IMR-90 (cell line): ENCODE data around the gene LAMC2. TPM values are rescaled to one million over a fixed set of nuclear protein-coding genes. Genes with fewer than 3 reads are reported as not detected.

ENCODE experiments used
- ATAC-seq: fragments of 200-7000 bp; cut with Tn5 transposase; 2 replicates; pipeline ENCODE4 v1.9.1; 2020; ENCODE audit warnings: low read depth, mild to moderate bottlenecking, moderate library complexity
- BruUV-seq: library from RNA; stranded (reverse); fragments of 400-500 nt; replicated peaks from 2 replicates; lab custom pipeline; 2021; lab: Mats Ljungman, UMichigan
- CTCF ChIA-PET: fragments of 300-600 bp; formaldehyde crosslinking; extraction: SDS; loops from one replicate; lab custom pipeline; 2021; ENCODE audit warnings: antibody characterized with exemption; lab: Yijun Ruan, JAX
- POLR2A ChIA-PET: fragments of 300-600 bp; sonication (Branson Sonifier 250); formaldehyde crosslinking; loops from one replicate; lab custom pipeline; 2022; ENCODE audit warnings: antibody characterized with exemption; ENCODE audit not compliant: unreplicated experiment; lab: Charles Lee
- DNase-seq: peaks from one replicate; pipeline ENCODE4 v3.0.0; 2013
- H2AFZ ChIP-seq: replicated peaks from 2 replicates; pipeline ENCODE3; 2013; ENCODE audit warnings: low read length, mild to moderate bottlenecking; ENCODE audit not compliant: poor library complexity
- H2AK5ac ChIP-seq: 2 replicates; pipeline ENCODE4 v1.6.1; 2013; ENCODE audit warnings: low read depth, low read length, inconsistent platforms
- H2AK9ac ChIP-seq: replicated peaks from 2 replicates; pipeline ENCODE3; 2013; ENCODE audit warnings: mild to moderate bottlenecking, low read depth, low read length, moderate library complexity; ENCODE audit not compliant: poor library complexity
- H2BK120ac ChIP-seq: 2 replicates; pipeline ENCODE4 v1.6.1; 2013; ENCODE audit warnings: low read depth, low read length, inconsistent platforms
- H2BK15ac ChIP-seq: 3 replicates; pipeline ENCODE4 v1.6.1; 2013; ENCODE audit warnings: low read depth, low read length, inconsistent platforms
- H2BK20ac ChIP-seq: 2 replicates; pipeline ENCODE4 v1.6.1; 2013; ENCODE audit warnings: low read depth, mild to moderate bottlenecking, inconsistent platforms, low read length, moderate library complexity
- H2BK5ac ChIP-seq: 2 replicates; pipeline ENCODE4 v1.6.1; 2013; ENCODE audit warnings: mild to moderate bottlenecking, low read depth, low read length, inconsistent platforms; ENCODE audit not compliant: poor library complexity, severe bottlenecking
- H3K14ac ChIP-seq: replicated peaks from 2 replicates; pipeline ENCODE4 v1.6.1; 2013; ENCODE audit warnings: low read depth, low read length, inconsistent platforms
- H3K18ac ChIP-seq: 2 replicates; pipeline ENCODE4 v1.6.1; 2013; ENCODE audit warnings: low read depth, low read length, control low read depth
- H3K23ac ChIP-seq: 2 replicates; pipeline ENCODE4 v1.6.1; 2013; ENCODE audit warnings: low read depth, low read length, inconsistent platforms
- H3K27ac ChIP-seq: 2 replicates; pipeline ENCODE4 v1.5.1; 2013; ENCODE audit warnings: mild to moderate bottlenecking, control low read depth, low read length; ENCODE audit not compliant: insufficient read depth
- H3K27me3 ChIP-seq: 2 replicates; pipeline ENCODE4 v1.6.1; 2013; ENCODE audit warnings: low read length; ENCODE audit not compliant: control insufficient read depth, insufficient read depth
- H3K36me3 ChIP-seq: 2 replicates; pipeline ENCODE4 v1.6.1; 2013; ENCODE audit warnings: low read length, mixed read lengths; ENCODE audit not compliant: control insufficient read depth, insufficient read depth
- H3K4ac ChIP-seq: 2 replicates; pipeline ENCODE4 v1.6.1; 2013; ENCODE audit warnings: low read depth, low read length, inconsistent platforms
- H3K4me1 ChIP-seq: 2 replicates; pipeline ENCODE4 v1.6.1; 2013; ENCODE audit warnings: low read length, mixed read lengths; ENCODE audit not compliant: control insufficient read depth, insufficient read depth
- H3K4me2 ChIP-seq: 2 replicates; pipeline ENCODE4 v1.6.1; 2013; ENCODE audit warnings: low read depth, mild to moderate bottlenecking, control low read depth, low read length, moderate library complexity
- H3K4me3 ChIP-seq: 2 replicates; pipeline ENCODE4 v1.5.1; 2013; ENCODE audit warnings: low read depth, mild to moderate bottlenecking, control low read depth, low read length, moderate library complexity; ENCODE audit not compliant: insufficient read depth
- H3K56ac ChIP-seq: 2 replicates; pipeline ENCODE4 v1.6.1; 2013; ENCODE audit warnings: low read length, inconsistent platforms; ENCODE audit not compliant: insufficient read depth; ENCODE audit errors: extremely low read depth
- H3K79me1 ChIP-seq, 2 experiments: 2 replicates each; pipeline ENCODE4 v1.6.1; 2013; ENCODE audit warnings: low read length in 2 of 2, inconsistent platforms in 1 of 2, low read depth in 1 of 2
- H3K9ac ChIP-seq: 2 replicates; pipeline ENCODE4 v1.6.1; 2013; ENCODE audit warnings: low read depth, low read length, control low read depth
- H3K9me1 ChIP-seq: 2 replicates; pipeline ENCODE4 v1.6.1; 2013; ENCODE audit warnings: low read length, inconsistent platforms; ENCODE audit not compliant: insufficient read depth
- H3K9me3 ChIP-seq: 2 replicates; pipeline ENCODE4 v1.6.1; 2013; ENCODE audit warnings: low read length; ENCODE audit not compliant: control insufficient read depth, insufficient read depth
- H4K20me1 ChIP-seq: 2 replicates; pipeline ENCODE4 v1.6.1; 2013; ENCODE audit warnings: low read length, inconsistent platforms; ENCODE audit not compliant: insufficient read depth
- H4K5ac ChIP-seq: 2 replicates; pipeline ENCODE4 v1.6.1; 2013; ENCODE audit warnings: mild to moderate bottlenecking, low read depth, low read length, control low read depth
- H4K8ac ChIP-seq, 2 experiments: 2 replicates each; pipeline ENCODE4 v1.6.1; 2013; ENCODE audit warnings: low read depth in 2 of 2, low read length in 2 of 2, control low read depth in 1 of 2, inconsistent platforms in 1 of 2
- H4K91ac ChIP-seq: 2 replicates; pipeline ENCODE4 v1.6.1; 2013; ENCODE audit warnings: low read depth, low read length, inconsistent platforms; ENCODE audit not compliant: insufficient read depth
- BHLHE40 ChIP-seq: fragments of 150-350 bp; IDR thresholded peaks from 2 replicates; pipeline ENCODE4 v1.6.1; 2016; ENCODE audit warnings: mild to moderate bottlenecking, low read depth, low read length
- CEBPB ChIP-seq: IDR thresholded peaks from 2 replicates; pipeline ENCODE4 v1.6.1; 2012; ENCODE audit warnings: low read depth, low read length, improper control_type of control experiment
- CHD1 ChIP-seq: IDR thresholded peaks from 2 replicates; pipeline ENCODE4 v1.6.1; 2012; ENCODE audit warnings: low read depth, low read length, improper control_type of control experiment
- CTCF ChIP-seq: conservative IDR thresholded peaks from 2 replicates; pipeline ENCODE4 v1.5.1; 2012; ENCODE audit warnings: mild to moderate bottlenecking, low read depth, low read length, improper control_type of control experiment
- ELK1 ChIP-seq: fragments of 150-350 bp; IDR thresholded peaks from 2 replicates; pipeline ENCODE4 v1.6.1; 2016; ENCODE audit warnings: low read depth, mild to moderate bottlenecking, low read length, moderate library complexity, borderline replicate concordance
- FOS ChIP-seq: fragments of 150-350 bp; IDR thresholded peaks from 2 replicates; pipeline ENCODE4 v1.6.1; 2016; ENCODE audit warnings: low read depth, low read length
- MAFK ChIP-seq: IDR thresholded peaks from 2 replicates; pipeline ENCODE4 v1.6.1; 2012; ENCODE audit warnings: low read depth, low read length, improper control_type of control experiment
- MAZ ChIP-seq: IDR thresholded peaks from 2 replicates; pipeline ENCODE4 v1.6.1; 2012; ENCODE audit warnings: low read depth, mild to moderate bottlenecking, low read length, improper control_type of control experiment, moderate library complexity, borderline replicate concordance
- MXI1 ChIP-seq: IDR thresholded peaks from 2 replicates; pipeline ENCODE4 v1.6.1; 2012; ENCODE audit warnings: low read depth, mild to moderate bottlenecking, low read length, moderate library complexity, borderline replicate concordance
- NFE2L2 ChIP-seq: fragments of 150-350 bp; IDR thresholded peaks from 2 replicates; pipeline ENCODE4 v1.6.1; 2016; ENCODE audit warnings: low read depth, mild to moderate bottlenecking, low read length
- POLR2A ChIP-seq: IDR thresholded peaks from 2 replicates; pipeline ENCODE4 v1.6.1; 2012; ENCODE audit warnings: mild to moderate bottlenecking, low read depth, low read length
- RCOR1 ChIP-seq: IDR thresholded peaks from 2 replicates; pipeline ENCODE4 v1.6.1; 2012; ENCODE audit warnings: mild to moderate bottlenecking, low read length, improper control_type of control experiment; ENCODE audit not compliant: insufficient replicate concordance
- RFX5 ChIP-seq: IDR thresholded peaks from 2 replicates; pipeline ENCODE4 v1.8.0; 2012; ENCODE audit warnings: low read depth, mild to moderate bottlenecking, low read length, moderate library complexity
- SMC3 ChIP-seq: fragments of 150-350 bp; IDR thresholded peaks from 2 replicates; pipeline ENCODE4 v1.6.1; 2016; ENCODE audit warnings: low read depth, mild to moderate bottlenecking, antibody characterized with exemption, low read length, moderate library complexity
- USF2 ChIP-seq: fragments of 150-350 bp; IDR thresholded peaks from 2 replicates; pipeline ENCODE4 v1.6.1; 2017; ENCODE audit warnings: mild to moderate bottlenecking, antibody characterized with exemption, low read length, low read depth
- WGBS, 2 experiments: methylation state at CpG; one replicate each; pipeline versions ENCODE4 v1.1.5 to v1.1.7; 2013; ENCODE audit warnings: missing lambda C conversion rate in 2 of 2; ENCODE audit not compliant: insufficient read length in 1 of 2; ENCODE audit errors: extremely low coverage in 2 of 2; 5-methylcytosine and 5-hydroxymethylcytosine counted together
- dilution Hi-C: fragments of 300-500 bp; cut with HindIII; formaldehyde crosslinking; loops from one replicate; pipeline ENCODE4 v1.14.3; 2018; ENCODE audit warnings: low sequenced_read_pairs; ENCODE audit not compliant: unreplicated experiment
- in situ Hi-C: fragments of 300-500 bp; cut with MboI; formaldehyde crosslinking; loops from 3 replicates; pipeline ENCODE4 v1.14.3; 2019; ENCODE audit warnings: low sequenced_read_pairs, inconsistent platforms, mixed read lengths
- intact Hi-C: fragments of 100-400 bp; cut with micrococcal nuclease; formaldehyde crosslinking; loops from 2 replicates; pipeline ENCODE4 v1.10.0; 2022
- polyA plus RNA-seq, 3 experiments: library from polyadenylated mRNA; depleted of rRNA; stranded (reverse); fragments of >200 nt; gene quantifications; 2 replicates each; pipeline ENCODE4 v1.2.3, GENCODE V29; 2012; ENCODE audit warnings: low replicate concordance in 1 of 3
- total RNA-seq: library from RNA; depleted of rRNA; stranded (reverse); fragments of >200 nt; gene quantifications from 2 replicates; pipeline ENCODE4 v1.2.3, GENCODE V29; 2012

Gene LAMC2
- total and polyA plus RNA-seq, 2 of the 4 experiments (the other 2 are of a cell fraction): 2.3 to 2.8 TPM

- dilution Hi-C loops: no loop called here
- Histone ChIP-seq H2AK9ac (no peak overlapping the region), H4K91ac (no peak overlapping the region), H3K4me1 (no peaks in the 10 kb centered on the region), H3K4ac (no peak overlapping the region), H2BK20ac (no peak overlapping the region), H3K36me3 (no peaks in the 10 kb centered on the region), H2AFZ (no peak overlapping the region), H4K8ac (no peak overlapping the region), H3K23ac (no peak overlapping the region), H2AK5ac (no peak overlapping the region), H3K27me3 (peaks cover 2% of the 10 kb centered on the region; the same call in 1 of the 2 replicates), H3K9me1 (no peaks in the 10 kb centered on the region; the same call in 1 of the 2 replicates), H2BK120ac (no peak overlapping the region), H3K4me3 (no peak overlapping the region), H2BK5ac (no peak overlapping the region), H3K56ac (no peak overlapping the region), H2BK15ac (no peak overlapping the region), H4K5ac (no peak overlapping the region), H3K18ac (no peak overlapping the region), H3K9ac (no peak overlapping the region), H3K9me3 (peaks cover under 1% of the 10 kb centered on the region; the same call in 1 of the 2 replicates), H3K4me2 (no peak overlapping the region), H3K79me1 (no peaks in the 10 kb centered on the region), H4K20me1 (no peaks in the 10 kb centered on the region), H3K14ac (no peak overlapping the region), H3K27ac (no peak overlapping the region)
- no TSS peak for BruUV-seq
- ChIA-PET CTCF (interaction anchor here (0.6 kb wide), 1 partner anchor 205 kb away, joined by 4 read pairs; no protein-coding TSS in a partner anchor), POLR2A (no interaction called here)
- ATAC-seq (no peak), DNase-seq (no peak)
- in situ Hi-C loops: no loop called here
- TF ChIP-seq FOS: no peak
- no peak for TF ChIP-seq MAZ
- no peak for TF ChIP-seq ELK1
- TF ChIP-seq POLR2A: no peak
- no peak for TF ChIP-seq CTCF
- no peak for TF ChIP-seq CHD1
- no peak for TF ChIP-seq NFE2L2
- no peak for TF ChIP-seq USF2
- TF ChIP-seq MXI1: no peak
- no peak for TF ChIP-seq RFX5
- no peak for TF ChIP-seq BHLHE40
- TF ChIP-seq SMC3: no peak
- TF ChIP-seq MAFK: no peak
- TF ChIP-seq RCOR1: no peak
- no peak for TF ChIP-seq CEBPB
- intact Hi-C loops: no loop called here
- 60% methylated on average over 1 of the region's 5 CpGs; no CpG with 5 or more reads in 1 of the 2 experiments for WGBS, 2 experiments
Observed at GRCh38 chr1:183259924-183260323, 73.9 kb downstream of the LAMC2 start.
